GM18499 (cell line): Measurements from ENCODE around the gene ARMCX4.
"Not testable (repeated sequence)": the region's sequence is repeated elsewhere in the genome, so short reads cannot be mapped to it uniquely, and the experiment has no call there.

Experiments
- ATAC-seq: cut with Tn5 transposase; IDR thresholded peaks from one replicate; pipeline ENCODE4 v1.9.1; 2021; ENCODE audit warnings: moderate number of reproducible peaks; ENCODE audit not compliant: insufficient read depth, unreplicated experiment

The ARMCX4 gene

DNA sequence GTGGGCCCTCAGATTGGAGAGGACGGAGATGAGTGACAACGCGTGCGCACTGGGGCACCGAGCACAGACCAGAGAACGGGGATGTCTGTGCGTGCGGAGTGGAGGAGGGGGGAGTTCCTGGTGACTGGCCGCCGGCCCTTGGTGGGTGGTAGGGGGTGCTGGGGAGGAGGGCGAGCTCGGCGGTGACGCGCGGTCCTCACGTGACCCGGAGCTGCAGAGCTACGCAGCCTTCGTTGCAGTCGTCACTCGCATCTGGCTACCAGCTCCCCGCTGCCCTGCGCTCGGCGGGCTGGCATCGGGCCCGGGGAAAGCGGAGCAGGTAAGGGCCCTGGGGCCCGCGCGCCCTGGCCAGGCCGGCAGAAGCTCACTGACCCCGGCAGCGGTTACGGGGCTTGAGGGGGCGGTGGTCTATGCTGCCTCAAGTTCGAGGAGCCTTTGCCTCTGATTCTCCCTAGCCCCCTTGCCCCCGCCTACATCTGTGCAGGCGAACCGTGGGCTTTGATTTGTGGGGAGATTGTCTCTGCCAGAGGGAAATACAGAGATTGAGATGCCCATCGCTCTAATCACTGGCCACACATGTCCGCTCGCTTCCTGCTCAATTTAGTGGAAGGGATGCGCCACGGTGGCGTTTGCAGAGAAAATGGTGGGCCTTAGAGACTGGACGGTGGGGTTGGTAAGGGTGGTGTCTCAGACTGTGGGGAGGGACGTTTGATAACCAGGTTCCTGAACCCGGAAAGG is at the start of gene ARMCX4:
ARMCX4 (plus strand) TSS at position 245 of the 738 bp plus-strand sequence. CDS start 3,134 bp downstream, outside the sequence.
- no peak for ATAC-seq

DNA sequence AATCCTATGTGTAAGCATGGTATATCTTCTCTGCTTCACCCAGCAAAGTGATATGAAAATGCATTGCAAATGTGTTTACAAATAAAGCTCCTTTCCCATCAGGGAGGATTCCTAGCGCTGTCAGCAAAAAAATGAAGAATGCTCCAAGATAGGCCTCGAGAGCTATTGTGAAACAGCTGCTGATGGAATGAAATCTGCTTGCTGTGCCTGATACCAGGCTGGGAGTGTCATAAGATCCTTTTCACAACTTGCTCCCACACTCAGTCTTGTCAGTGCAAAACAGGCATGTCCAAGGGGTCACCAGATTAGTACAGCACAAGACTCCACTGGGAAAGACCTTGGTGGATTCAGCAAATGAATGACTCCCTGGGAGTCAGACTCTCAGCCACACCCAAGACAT is 43.2 kb upstream of the ARMCX4 start:
- ATAC-seq: no peak

GRCh38 chrX:101449279-101449678 is 36.0 kb upstream of the ARMCX4 start:
- no peak for ATAC-seq

GRCh38 chrX:101450085-101450484 is 35.2 kb upstream of the ARMCX4 start:
- ATAC-seq: no peak

DNA sequence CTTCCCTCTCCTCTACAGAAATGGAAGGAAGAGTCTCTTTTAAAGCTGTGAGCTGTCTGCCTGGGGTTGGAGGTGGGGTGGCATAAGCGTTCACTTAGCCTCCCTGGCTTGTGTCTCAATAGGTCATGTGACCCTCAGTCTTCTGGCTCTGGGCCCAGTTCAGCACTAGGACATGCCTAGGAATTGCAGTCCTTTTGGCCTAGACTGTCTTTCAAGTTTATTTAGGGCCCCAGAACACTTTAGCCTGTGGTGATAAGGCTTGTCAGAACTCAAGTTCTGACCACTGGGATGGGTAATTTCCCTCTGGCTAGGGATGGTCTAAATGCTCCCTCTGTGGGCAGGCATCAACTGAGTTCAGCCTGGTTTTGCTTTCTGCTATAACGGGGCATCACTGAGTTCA is 34.3 kb upstream of the ARMCX4 start:
- ATAC-seq: no peak

GRCh38 chrX:101452056-101452455 is 33.2 kb upstream of the ARMCX4 start:
- no peak for ATAC-seq

GRCh38 chrX:101460669-101461068 is 24.6 kb upstream of the ARMCX4 start:
- ATAC-seq: no peak

- peak; percentile 57 for ATAC-seq
Observed at GRCh38 chrX:101462892-101463291, 22.4 kb upstream of the ARMCX4 start.

DNA sequence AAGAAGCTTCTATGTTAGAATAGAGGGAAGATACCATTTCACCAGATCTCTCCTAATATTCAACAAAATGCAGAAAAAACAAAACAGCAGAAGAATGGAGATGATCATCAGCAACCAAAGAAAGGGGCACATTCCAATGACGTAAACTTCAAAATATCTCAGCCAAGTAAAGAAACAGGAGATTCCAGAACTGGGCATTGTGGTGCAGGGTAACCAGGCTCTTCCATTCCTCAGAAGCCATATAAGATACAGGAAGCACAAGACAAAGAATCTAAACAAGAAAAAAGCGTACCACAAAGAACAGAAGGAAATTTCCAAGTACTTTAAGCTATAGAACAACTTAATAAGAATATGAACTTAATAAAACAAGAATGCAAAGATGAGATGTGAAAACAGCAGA is 6.9 kb upstream of the ARMCX4 start:
- ATAC-seq: no peak

DNA sequence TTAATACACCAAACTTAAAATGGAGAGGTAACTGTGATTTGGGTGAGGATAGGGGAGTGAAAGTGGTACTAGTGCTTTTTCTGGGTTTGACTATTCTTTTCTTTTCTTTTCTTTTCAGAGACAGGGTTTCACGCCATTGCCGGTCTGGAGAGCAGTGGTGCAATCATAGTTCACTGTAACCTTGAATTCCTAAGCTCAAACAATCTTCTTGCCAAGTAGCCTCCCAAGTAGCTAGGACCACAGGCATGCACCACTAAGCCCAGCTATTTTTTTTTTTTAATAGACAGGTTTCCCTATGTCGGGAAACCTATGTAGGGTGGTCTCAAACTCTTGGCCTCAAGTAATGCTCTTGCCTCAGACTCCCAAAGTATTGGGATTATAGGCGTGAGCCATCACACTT is 3.0 kb upstream of the ARMCX4 start:
- ATAC-seq: no peak

GRCh38 chrX:101483705-101484104 is 1.6 kb upstream of the ARMCX4 start:
- ATAC-seq: no peak

DNA sequence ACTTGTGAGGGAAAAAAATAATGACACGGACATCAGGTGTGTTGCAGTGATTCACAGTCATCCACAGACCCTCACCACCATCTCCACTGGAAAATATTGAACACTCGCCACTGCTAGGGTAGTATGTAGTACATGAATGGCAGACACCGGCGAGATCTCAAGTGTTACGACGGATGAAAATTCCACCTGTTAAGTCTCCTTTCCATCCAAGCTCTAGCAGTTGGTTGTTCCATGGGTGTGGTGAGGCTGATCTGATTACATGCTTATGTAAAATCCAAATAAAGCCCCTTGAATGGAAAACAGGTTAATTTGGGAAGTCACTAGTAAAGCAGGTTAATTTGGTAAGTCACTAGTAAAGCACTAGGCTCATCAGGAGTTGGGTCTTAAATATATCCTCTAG is 1.1 kb upstream of the ARMCX4 start:
- ATAC-seq: no peak

DNA sequence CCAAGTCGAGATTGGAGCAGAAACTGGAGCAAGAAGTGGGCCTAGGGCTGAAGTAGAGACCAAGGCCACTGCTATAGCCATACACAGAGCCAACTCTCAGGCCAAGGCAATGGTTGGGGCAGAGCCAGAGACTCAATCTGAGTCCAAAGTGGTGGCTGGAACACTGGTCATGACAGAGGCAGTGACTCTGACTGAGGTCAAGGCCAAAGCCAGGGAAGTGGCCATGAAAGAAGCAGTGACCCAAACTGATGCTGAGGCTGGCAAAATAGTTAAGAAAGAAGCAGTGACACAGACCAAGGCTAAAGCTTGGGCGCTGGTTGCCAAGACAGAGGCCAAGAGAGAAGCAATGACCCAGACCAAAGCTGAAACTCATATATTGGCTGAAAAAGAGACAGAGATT is 3.5 kb downstream of the ARMCX4 start:
- no peak for ATAC-seq

- ATAC-seq: no peak
Observed at GRCh38 chrX:101491943-101492342, 6.7 kb downstream of the ARMCX4 start.

DNA sequence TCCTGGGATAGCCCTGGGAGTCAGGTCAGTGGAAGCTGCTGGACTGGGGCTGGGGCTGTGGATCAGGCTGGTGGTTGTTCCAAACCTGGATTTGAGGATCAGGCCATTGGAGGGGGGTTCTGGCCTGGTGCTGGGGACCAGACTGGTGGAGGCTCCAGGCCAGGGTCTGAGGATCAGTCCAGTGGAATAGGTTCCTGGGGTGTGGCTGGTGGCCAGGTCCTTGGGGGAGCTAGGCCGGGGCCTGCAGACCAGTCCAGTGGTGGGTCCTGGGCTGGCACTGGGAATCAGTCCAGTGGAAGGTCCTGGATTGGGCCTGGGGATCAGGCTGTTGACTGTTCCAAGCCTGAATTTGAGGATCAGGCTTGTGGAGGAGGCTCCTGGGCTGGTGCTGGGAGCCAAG is 8.0 kb downstream of the ARMCX4 start:
- no peak for ATAC-seq

GRCh38 chrX:101502929-101503328 is 17.7 kb downstream of the ARMCX4 start:
- ATAC-seq: not testable (repeated sequence)

DNA sequence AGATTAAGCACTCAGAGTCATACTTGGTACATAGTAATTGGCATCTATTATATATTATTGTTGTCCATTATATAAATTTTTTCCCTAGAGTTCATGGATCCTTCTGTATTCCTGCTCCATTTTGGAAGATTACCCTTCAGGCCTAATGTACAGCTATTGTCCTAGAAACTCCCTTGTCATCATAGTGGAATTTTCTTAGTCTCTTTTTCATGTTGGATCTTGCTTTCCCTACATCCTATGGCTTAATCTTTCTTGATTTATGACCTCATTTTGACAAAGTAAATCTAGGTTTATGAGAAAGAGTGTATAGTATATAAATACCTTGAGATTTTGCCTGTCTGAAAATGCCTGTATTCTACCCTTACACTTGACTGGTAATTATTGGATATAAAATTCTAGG is 22.1 kb downstream of the ARMCX4 start:
- no peak for ATAC-seq

- ATAC-seq: no peak
Observed at GRCh38 chrX:101507986-101508385, 22.7 kb downstream of the ARMCX4 start.

DNA sequence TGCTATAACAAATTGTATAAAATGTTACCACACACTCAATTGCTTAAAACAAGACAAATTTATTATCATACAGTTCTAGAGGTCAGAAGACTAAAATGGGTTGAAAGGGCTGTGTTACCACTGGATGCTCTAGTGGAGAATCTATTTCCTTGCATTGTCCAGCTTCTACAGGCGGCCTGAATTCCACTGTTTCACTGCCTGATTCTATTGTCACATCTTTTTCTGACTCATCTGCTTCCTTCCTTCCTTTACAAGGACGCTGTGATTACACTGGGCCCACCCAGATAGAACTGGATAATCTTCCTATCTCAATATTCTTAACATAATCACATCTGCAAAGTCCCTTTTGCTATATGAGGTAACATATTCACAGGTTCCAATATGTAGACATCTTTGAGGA is 45.7 kb downstream of the ARMCX4 start:
- ATAC-seq: no peak
